Upper lobe of right lung (tissue), 1 donor: ENCODE results near the gene KCNQ2. TPM values are rescaled to one million over a fixed set of nuclear protein-coding genes. Genes with fewer than 3 reads are reported as not detected.

Source experiments
- ATAC-seq: fragments of 200-7000 bp; cut with Tn5 transposase; one replicate; pipeline ENCODE4 v1.9.1; 2020; ENCODE audit warnings: mild to moderate bottlenecking, moderate library complexity
- DNase-seq: peaks from one replicate; pipeline ENCODE4 v3.0.0-alpha.2; 2020
- H3K27ac ChIP-seq: fragments of 200-600 bp; one replicate; pipeline ENCODE4 v1.8.0; 2022
- H3K27me3 ChIP-seq: fragments of 200-600 bp; one replicate; pipeline ENCODE4 v1.8.0; 2022; ENCODE audit warnings: mild to moderate bottlenecking
- H3K36me3 ChIP-seq: fragments of 200-600 bp; one replicate; pipeline ENCODE4 v1.8.0; 2022
- H3K4me1 ChIP-seq: fragments of 200-600 bp; one replicate; pipeline ENCODE4 v1.8.0; 2022
- H3K4me3 ChIP-seq: fragments of 200-600 bp; one replicate; pipeline ENCODE4 v1.8.0; 2022; ENCODE audit warnings: mild to moderate bottlenecking
- H3K9me3 ChIP-seq: fragments of 200-600 bp; one replicate; pipeline ENCODE4 v1.8.0; 2022
- CTCF ChIP-seq: fragments of 200-600 bp; IDR thresholded peaks from one replicate; pipeline ENCODE4 v1.8.0; 2022; ENCODE audit warnings: antibody characterized with exemption
- intact Hi-C: fragments of 100-400 bp; cut with DNase I; formaldehyde crosslinking; loops from one replicate; pipeline ENCODE4 v1.11.0; 2022
- total RNA-seq: library from RNA; stranded (reverse); fragmentation: NEBNext Ultra II Directional; extraction: Animal tissue kit (Norgen Biotek cat#: 25700); gene quantifications from one replicate; pipeline ENCODE4 v1.2.1, GENCODE V29; 2021
- donor health status: DM: no; HTN: yes; CAD: no; lungs with severe emphysema.

Gene KCNQ2
- total RNA-seq, 1 donor from 2014 or later, result not detected

GRCh38 chr20:63429992-63430391 is 42.5 kb downstream of the KCNQ2 start:
- Histone ChIP-seq H3K9me3 (no peaks in the 10 kb centered on the region), H3K27ac (no peak overlapping the region), H3K27me3 (no peaks in the 10 kb centered on the region), H3K4me1 (peaks cover 3% of the 10 kb centered on the region), H3K4me3 (no peak overlapping the region), H3K36me3 (no peaks in the 10 kb centered on the region)
- intact Hi-C loops, result no loop called here
- no peak for TF ChIP-seq CTCF
- no peak for DNase-seq
- no peak for ATAC-seq

GRCh38 chr20:63428906-63429575 is 43.4 kb downstream of the KCNQ2 start:
- no peaks in the 10 kb centered on the region for H3K4me1 ChIP-seq
- H3K4me3 ChIP-seq, result no peak overlapping the region
- TF ChIP-seq CTCF, result no peak
- no peak overlapping the region for H3K27ac ChIP-seq
- H3K27me3 ChIP-seq, result no peaks in the 10 kb centered on the region
- DNase-seq, result no peak
- no peaks in the 10 kb centered on the region for H3K36me3 ChIP-seq
- ATAC-seq, result no peak
- intact Hi-C loops, result no loop called here
- no peaks in the 10 kb centered on the region for H3K9me3 ChIP-seq

GRCh38 chr20:63427724-63428330 is 44.6 kb downstream of the KCNQ2 start:
- Histone ChIP-seq H3K36me3 (no peaks in the 10 kb centered on the region), H3K27me3 (no peaks in the 10 kb centered on the region), H3K27ac (no peak overlapping the region), H3K4me3 (no peak overlapping the region), H3K4me1 (no peaks in the 10 kb centered on the region), H3K9me3 (no peaks in the 10 kb centered on the region)
- ATAC-seq (no peak), DNase-seq (no peak)
- TF ChIP-seq CTCF, result no peak
- intact Hi-C loops, result no loop called here

GRCh38 chr20:63427206-63427605 is 45.2 kb downstream of the KCNQ2 start:
- Histone ChIP-seq H3K9me3 (no peaks in the 10 kb centered on the region), H3K4me3 (no peak overlapping the region), H3K4me1 (no peaks in the 10 kb centered on the region), H3K27ac (no peak overlapping the region), H3K27me3 (no peaks in the 10 kb centered on the region), H3K36me3 (no peaks in the 10 kb centered on the region)
- intact Hi-C loops, result no loop called here
- ATAC-seq (no peak), DNase-seq (no peak)
- no peak for TF ChIP-seq CTCF

GRCh38 chr20:63425846-63426485 is 46.5 kb downstream of the KCNQ2 start:
- Histone ChIP-seq H3K9me3 (no peaks in the 10 kb centered on the region), H3K27me3 (no peaks in the 10 kb centered on the region), H3K4me3 (no peak overlapping the region), H3K27ac (no peak overlapping the region), H3K4me1 (no peaks in the 10 kb centered on the region), H3K36me3 (no peaks in the 10 kb centered on the region)
- DNase-seq (no peak), ATAC-seq (no peak)
- intact Hi-C loops, result no loop called here
- TF ChIP-seq CTCF, result no peak
